ENCODE results near the gene GHDC.
"Not testable (repeated sequence)": the region's sequence is repeated elsewhere in the genome, so short reads cannot be mapped to it uniquely, and the experiment has no call there.

GHDC gene

DNA sequence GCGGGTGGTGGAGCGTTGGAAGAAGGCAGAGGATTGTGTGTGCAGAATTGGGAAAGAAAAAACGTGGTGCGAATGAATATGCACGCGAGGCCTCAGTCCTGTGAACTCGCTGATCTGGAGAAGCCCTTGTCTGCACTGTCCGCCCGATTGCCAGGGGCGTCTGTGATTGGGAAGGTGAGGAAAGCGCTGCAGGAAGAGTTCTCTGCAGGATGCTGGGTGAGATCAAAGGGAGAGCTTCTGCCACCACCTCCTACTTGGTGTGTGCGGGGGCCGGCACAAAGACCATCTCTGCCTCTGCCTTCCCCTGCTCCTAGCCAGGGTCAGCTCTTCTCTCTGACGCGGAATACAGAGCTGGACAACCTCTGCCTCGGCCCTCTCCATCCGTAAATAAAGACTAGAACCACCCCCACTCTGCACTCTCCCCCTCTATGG, 38.7 kb downstream of the GHDC start:
- DNase-seq (ENCODE audit: low read depth, low spot score), result no peak

DNA sequence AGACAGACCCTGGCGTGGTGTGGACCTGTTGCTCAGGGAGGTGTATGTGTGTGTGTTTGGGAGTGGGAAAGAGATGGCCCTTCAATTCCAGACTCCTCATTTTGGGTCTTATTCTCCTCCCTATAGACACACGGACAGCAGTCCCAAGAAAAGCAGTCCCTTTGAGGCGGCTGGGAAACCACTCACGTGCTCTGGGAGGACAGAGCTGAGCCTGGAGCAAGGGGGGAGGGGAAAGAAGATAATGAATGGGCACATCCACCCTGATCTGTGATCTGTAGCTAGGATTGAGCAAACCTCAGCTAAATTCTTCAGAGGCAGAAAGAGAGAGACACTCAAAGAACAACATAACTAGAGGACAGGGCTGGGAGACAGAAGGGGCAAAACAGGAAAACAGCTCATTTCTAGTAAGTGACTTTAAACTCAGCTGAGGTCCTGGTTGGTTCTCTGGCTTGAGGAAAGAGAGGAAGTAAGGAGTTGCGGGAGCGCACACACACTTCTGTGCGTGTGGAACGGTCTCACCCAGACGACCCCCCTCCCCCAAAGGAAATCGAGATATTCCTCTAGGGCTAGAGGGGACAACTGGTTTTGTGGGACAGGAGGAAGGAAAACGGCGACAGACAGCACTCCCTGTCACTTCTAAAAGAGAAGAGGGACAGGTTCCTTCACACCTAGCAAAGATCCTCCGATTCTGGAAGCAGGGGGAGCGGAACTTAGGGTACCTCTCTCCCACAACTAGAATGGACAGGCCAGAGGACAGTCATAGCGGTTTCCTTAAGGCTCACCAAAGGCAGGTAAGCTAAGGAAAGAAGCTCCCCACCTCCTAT, 40.2 kb downstream of the GHDC start:
- DNase-seq (ENCODE audit: low read depth, low spot score), result no peak

DNA sequence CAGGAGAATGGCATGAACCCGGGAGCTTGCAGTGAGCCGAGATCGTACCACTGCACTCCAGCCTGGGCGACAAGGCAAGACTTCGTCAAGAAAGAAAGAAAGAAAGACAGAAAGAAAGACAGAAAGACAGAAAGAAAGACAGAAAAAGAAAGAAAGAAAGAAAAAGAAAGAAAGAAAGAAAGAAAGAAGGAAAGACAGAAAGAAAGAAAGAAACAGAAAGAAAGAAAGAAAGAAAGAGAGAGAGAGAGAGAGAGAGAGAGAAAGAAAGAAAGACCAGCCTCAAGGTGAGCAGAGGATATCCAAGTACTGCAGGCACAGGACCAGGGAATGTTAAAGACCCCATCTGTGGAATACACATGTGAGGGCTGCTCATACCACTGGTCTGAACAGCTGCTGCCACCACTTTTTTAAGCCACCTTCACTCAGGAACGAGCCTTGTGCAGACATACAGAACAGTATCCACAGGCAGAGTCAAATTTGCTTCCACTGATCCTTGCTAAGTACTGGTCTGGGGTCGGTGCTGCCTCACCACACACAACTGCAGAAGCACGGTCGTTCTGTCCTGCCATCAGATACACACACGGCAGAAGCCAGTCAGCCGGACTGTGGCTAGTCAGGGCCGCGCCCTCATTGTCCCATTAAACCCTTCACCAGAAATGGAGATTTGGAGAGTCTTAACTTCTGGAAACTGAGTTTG, 47.2 kb downstream of the GHDC start:
- DNase-seq (ENCODE audit: low read depth, low spot score), result no peak

DNA sequence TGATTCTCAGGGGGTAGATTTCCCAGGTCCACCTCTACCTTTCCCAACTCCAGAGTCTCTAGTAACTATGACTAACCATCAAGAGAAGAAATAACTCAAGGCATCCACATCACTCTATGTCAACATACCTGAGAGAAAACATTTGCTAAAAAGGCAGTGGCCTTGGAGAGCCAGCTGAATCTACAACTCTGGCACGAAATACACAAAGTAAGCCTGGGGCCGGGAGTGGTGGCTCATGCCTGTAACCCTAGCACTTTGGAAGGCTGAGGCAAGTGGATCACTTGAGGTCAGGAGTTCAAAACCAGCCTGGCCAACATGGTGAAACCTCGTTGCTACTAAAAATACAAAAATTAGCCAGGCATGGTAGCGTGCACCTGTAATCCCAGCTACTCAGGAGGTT, 51.2 kb downstream of the GHDC start:
- DNase-seq (ENCODE audit: low read depth, low spot score), result not testable (repeated sequence)

DNA sequence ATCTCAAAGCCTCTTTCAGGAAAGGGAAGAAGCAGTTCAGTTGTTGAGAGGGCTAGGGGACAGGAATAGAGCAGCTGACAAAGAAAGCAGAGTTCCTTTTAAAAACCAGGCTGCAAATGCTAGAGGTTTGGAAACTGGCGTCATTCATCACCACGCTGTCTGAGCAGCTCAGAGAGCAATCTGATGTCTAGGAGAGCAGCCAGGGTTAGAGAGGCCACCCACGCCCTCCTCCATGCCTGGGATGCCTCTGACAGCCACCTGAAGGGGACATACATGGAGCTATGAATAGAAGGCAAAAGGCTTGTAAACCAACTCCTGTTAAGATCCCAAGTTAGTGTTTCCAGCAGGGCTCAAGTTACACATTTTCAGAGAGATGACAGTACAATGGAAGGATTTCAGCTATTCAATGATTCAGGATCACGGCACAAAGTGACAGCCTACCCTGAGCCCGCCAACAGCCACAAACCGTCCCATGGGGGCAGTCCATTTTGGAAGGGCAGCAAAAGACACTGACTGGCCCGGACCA, 51.9 kb downstream of the GHDC start:
- no peak for DNase-seq (ENCODE audit: low read depth, low spot score)

DNA sequence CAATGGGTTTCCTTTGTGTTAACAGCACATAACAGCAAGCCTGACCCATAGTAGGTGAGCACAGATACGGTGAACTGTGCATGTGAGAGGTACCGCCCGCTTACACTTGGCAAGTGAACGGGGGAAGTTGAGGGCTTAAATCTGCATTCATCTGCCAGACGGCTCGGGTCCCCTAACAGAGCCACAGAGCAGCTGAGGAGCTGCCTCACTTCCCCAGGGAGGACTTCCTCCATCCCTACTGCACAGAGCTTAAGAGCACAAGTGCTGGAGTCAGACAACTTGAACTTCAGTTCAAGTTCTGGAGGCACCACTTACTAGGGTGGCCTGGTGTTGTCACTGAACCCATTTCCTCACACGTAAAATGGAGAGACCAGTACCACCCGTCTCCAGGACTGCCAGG, 52.9 kb downstream of the GHDC start:
- no peak for DNase-seq (ENCODE audit: low read depth, low spot score)

DNA sequence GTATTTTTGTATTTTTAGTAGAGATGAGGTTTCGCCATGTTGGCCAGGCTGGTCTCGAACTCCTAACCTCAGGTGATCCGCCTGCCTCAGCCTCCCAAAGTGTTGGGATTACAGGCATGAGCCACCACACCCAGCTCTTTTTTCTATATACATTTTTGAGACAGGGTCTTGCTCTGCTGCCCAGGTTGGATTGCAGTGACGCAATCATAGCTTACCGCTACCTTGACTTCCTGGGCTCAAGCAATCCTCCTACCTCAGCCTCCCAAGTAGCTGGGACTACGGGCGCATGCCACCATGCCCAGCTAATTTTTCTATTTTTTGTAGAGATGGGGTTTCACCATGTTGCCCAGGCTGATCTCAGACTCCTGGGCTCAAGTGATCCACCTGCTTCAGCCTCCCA, 53.6 kb downstream of the GHDC start:
- not testable (repeated sequence) for DNase-seq (ENCODE audit: low read depth, low spot score)
